ENCODE data around the gene NR2F2.

Gene NR2F2

DNA sequence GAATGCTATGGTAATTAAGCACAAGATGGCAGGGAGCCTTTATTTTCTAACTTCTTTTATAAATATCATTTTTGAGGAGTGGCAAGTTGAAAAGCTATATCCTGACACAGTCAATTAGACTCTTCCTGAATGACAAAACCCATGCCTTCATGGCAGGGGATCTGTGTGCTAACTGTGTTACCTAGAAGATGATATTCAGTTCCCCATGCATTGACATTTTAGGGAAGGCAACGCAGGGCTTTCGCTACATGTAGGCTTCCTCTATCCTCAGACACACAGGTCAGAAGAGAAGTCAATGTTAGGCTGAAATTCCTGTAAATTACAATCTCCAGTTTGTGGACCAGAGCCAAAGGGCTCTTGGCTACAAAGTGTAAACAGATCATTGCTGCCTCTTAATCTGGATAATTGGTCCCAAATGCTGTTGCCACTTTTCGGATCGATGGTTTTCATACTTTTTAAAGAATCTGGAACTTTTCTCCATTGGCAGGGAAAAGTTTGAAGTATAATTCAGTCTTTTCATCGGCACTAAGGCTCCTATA is 22.6 kb upstream of the NR2F2 start:
- TF ChIP-seq, protein P1, sequence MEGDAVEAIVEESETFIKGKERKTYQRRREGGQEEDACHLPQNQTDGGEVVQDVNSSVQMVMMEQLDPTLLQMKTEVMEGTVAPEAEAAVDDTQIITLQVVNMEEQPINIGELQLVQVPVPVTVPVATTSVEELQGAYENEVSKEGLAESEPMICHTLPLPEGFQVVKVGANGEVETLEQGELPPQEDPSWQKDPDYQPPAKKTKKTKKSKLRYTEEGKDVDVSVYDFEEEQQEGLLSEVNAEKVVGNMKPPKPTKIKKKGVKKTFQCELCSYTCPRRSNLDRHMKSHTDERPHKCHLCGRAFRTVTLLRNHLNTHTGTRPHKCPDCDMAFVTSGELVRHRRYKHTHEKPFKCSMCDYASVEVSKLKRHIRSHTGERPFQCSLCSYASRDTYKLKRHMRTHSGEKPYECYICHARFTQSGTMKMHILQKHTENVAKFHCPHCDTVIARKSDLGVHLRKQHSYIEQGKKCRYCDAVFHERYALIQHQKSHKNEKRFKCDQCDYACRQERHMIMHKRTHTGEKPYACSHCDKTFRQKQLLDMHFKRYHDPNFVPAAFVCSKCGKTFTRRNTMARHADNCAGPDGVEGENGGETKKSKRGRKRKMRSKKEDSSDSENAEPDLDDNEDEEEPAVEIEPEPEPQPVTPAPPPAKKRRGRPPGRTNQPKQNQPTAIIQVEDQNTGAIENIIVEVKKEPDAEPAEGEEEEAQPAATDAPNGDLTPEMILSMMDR (IDR thresholded peaks at IDR 0.05; ENCODE audit: borderline replicate concordance, insufficient read depth, low read depth, low read length) = no peak
- no peak overlapping the region for H3K4me3 ChIP-seq (ENCODE audit: low read depth, low read length)

DNA sequence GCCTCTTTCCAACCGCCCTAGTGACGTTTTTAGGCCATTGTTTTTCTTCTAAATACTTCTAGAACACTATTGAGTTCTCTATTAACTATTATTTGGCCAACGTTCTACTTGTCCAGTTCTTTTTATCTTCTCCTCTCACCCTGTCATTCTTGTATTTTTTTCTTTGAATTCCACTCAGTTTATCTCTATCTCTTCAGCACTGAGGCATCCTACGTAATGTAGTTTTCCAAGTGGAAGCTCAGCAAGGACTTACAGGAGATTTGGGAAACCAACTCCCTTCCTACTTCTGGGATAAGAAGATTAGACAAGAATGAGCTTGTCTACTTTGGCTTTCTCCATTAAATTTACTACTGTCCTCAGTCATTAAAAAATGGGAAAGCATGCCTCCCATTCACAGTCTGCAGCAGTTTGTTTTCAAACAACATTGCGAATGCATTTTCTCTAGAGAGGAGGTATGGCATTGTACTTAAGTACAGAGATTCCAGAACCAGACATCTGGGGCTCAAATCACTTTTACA is 21.3 kb upstream of the NR2F2 start:
- no peak overlapping the region for H3K4me3 ChIP-seq (ENCODE audit: low read depth, low read length)
- TF ChIP-seq, protein P1 (IDR thresholded peaks at IDR 0.05; ENCODE audit: borderline replicate concordance, insufficient read depth, low read depth, low read length) = no peak

DNA sequence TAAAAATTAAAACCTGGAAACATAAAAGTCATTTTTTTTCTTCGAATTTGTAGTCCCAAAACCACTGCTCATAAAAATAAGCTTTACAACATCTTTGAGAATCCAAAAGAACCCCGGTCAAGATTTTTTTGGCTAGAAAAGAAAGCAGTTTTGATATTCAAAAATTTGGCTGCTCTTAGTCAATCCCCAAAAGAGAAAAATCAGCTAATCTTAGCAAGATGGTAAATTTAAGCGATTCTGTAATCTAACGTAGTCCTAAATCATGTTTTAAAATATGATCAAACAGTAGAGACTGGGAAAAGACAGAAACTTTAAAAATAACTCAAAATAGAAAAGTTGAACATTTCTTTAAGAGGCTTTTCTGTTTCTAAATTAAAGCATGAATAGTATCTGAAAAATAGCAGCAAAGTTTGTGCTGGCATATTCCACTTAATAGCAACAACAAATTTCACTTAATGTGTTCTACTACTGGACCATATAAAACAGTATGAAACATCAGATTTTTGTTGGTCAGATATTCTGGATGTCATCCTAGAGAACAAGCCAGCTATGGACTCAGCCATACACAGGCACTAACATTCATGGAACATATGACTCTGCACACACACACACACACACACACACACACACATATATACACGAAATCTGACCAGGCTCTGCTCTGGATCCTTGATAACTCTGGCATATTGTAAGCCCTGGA is 19.1 kb upstream of the NR2F2 start:
- H3K4me3 ChIP-seq (ENCODE audit: low read depth, low read length) = no peak overlapping the region
- TF ChIP-seq, protein P1 (IDR thresholded peaks at IDR 0.05; ENCODE audit: borderline replicate concordance, insufficient read depth, low read depth, low read length) = no peak

DNA sequence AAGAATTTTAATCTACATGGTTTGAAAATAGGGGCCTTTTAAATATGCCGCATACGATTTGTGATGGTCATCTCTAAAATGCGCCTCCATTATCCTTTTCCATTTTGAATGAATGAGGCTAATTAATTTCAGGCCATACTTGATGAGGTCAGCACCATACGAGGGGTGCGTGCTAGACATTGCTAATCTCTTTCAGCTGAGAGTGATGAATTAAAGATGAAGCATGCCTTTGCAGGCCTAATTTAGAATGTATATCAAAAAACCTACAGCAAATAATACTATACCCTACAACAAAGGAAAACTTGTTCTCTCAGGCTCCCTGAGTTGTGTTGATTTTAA is 18.6 kb upstream of the NR2F2 start:
- H3K4me3 ChIP-seq (ENCODE audit: low read depth, low read length) = no peak overlapping the region
- TF ChIP-seq, protein P1 (IDR thresholded peaks at IDR 0.05; ENCODE audit: borderline replicate concordance, insufficient read depth, low read depth, low read length) = no peak

DNA sequence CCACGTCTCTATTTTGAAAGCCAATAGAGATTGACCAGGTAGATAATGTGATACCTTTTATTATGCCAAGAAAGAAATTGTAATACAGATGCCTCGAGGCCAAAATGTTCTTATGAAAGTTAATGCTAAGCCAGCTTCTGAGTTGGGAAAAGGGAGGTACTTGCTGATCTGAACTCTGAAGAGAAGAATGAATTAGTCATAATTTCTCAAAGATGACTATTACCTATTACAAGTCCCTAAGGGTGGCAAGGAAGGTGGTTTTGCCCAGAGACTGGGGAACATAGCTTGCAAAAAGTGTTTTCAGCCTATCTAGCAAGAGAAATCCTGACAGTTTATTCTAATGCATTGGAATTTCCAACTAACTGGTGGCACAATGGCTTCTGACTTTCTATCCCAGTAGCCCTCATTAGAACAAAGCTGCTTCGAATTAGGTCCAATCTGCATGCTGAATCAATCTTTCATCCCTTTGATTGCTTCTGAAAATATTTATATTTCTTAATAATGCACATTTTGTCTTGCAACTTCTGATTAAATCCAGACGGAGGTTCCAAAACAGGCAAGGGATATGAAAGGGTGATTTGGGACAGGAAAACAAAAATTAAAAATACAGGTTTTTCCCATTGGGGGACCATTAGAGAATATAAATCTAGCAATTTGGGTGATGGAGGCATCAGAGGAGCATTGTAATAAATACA is 17.7 kb upstream of the NR2F2 start:
- H3K4me3 ChIP-seq (ENCODE audit: low read depth, low read length) = no peak overlapping the region
- TF ChIP-seq, protein P1 (IDR thresholded peaks at IDR 0.05; ENCODE audit: borderline replicate concordance, insufficient read depth, low read depth, low read length) = no peak

DNA sequence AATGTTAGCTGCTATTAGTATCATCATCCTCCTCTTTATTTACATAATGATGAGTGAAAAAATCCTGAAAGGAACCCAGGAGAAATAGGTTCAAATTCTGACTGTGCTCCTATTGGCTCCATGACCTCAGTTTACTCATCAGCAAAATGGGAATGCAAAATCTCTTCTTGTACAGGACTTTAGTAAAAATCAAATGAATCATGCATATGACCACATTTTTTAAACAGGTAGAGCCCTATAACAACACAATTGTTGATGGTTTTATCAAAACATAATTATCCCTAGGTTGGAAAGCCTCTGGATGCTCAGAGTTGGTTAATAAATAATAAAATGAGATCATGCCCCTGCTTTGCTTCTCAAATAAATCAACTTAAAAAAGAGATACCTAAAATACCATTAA is 16.0 kb upstream of the NR2F2 start:
- no peak overlapping the region for H3K4me3 ChIP-seq (ENCODE audit: low read depth, low read length)
- TF ChIP-seq, protein P1 (IDR thresholded peaks at IDR 0.05; ENCODE audit: borderline replicate concordance, insufficient read depth, low read depth, low read length) = no peak
